GM19023 (cell line): Measurements from ENCODE around the gene DYRK2.
A peak's percentile ranks its signal among the peaks of the same experiment; 100 is the strongest.

Source experiments
- ATAC-seq: cut with Tn5 transposase; IDR thresholded peaks from one replicate; pipeline ENCODE4 v1.9.1; 2021; ENCODE audit warnings: mild to moderate bottlenecking, moderate library complexity; ENCODE audit not compliant: unreplicated experiment

The DYRK2 gene

DNA sequence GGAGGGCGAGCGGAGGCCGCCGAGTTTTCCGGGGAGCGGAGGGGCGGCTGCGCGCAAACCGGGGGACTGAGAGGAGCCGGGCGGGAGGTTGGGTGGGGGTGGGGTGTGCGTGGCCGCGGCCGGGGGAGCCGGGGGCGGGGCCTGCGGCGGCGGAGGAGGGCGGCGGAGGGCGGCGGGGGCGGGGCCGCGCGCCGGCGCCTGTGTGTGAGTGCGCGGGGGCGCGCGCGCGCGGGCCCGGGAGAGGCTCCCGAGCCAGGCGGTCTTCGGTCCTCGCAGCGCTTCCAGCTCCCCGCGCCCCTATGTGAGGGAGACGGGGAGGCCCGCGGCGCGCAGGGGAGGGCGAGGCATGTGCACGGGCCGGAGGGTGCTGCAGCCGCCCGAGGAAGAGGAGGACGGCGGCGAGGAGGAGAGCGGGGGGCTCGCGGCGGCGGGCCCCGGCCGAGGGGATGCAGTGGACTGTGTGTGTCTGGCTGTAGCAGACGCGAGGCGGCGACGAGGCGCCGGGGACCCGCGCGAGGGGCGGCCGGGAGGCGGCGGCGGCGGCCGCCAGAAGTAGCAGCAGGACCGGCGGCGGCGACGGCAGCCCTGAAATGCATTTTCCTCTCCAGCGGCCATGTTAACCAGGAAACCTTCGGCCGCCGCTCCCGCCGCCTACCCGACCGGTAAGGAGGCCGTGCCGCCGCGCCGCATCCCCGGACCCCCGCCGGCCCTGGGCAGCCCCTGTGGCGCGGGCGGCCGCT lies at the start of gene DYRK2:
DYRK2 (plus strand) TSS at position 225 of the 740 bp plus-strand sequence; CDS start at position 614, 389 bp downstream.
- peak; percentile 51 for ATAC-seq

DNA sequence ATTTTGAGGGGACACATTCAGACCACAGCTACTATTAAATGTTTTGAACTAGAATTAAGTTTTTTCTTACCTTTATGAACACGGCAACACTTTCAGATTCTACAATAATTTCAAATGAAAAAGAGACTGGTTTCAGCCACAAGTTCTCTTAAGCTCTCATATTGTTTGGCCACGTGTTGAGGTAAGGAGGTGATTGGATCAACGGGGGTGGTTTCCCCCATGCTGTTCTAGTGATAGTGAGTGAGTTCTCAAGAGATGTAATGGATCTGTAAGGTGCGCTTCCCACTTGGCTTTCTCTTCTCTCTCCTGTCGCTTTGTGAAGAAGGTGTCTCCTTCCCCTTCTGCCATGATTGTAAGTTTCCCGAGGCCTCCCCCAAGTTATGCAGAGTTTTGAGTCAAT lies 48.9 kb upstream of the DYRK2 start:
- no peak for ATAC-seq

GRCh38 chr12:67601126-67601525 lies 47.4 kb upstream of the DYRK2 start:
- no peak for ATAC-seq

DNA sequence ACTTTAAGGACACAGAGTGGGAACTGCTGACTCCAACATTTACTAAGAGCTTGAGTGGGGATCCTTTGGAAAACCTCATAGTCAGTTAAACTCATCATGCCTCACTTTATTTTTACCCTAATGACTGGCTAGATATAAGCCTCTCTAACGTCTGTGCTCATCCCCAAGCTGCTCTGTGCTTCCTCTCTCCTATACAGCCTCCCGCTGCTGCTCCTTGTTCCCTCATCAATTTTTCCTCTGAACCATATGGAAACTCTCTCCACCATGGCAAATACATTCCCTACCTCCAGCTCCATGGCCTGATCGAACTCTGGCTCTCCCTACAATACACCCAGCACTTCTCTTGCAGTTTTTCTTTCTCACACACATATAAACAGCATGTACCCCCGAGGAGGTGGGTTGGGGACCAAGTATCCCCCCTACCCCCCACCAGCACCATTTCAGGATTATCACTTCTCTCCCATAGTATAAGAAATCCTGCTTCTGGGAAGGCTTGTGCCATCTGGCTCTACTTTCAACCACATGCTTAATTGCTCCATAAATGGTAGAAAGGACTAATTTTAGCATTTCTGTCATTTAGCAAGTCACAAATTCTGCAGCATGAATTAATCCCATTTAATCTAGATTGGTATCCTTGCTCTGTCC lies 39.2 kb upstream of the DYRK2 start:
- no peak for ATAC-seq

DNA sequence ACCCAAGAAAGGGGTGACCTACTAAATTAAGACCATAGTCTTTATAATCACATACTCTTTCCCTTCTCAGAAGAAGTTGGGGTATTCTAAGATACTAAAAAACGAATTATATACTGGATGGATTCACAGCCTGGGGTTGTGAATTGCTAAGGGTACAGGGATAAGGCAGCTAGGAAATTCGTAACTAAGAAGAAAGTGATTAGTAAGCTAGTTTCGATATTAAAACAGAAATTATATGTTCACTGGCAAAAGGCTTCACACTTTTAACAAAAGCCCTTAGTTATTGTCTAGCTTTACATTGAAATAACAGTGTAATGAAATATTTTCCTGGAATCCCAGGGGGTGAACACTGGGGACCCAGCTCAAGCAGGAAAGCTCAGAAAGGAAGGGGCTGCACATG lies 35.5 kb upstream of the DYRK2 start:
- ATAC-seq: no peak

DNA sequence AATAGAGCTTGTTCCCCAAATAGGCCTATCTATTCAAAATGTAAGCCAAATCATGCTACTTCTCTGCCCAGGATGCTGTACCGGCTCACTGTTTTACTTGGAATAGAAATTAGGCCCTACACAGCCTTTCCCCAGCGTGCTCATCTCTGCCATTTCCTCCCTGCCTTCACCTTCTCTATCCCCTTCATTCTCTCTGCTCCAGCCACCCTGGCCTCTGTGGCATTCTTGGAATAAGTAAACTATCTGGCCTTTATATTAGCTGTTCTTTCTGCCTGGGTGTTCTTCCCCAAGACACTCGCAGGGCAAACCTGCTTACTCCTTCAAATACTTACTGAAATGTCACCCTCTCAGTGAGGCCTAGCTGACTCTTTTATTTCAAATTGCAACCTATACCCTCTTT lies 30.9 kb upstream of the DYRK2 start:
- no peak for ATAC-seq

DNA sequence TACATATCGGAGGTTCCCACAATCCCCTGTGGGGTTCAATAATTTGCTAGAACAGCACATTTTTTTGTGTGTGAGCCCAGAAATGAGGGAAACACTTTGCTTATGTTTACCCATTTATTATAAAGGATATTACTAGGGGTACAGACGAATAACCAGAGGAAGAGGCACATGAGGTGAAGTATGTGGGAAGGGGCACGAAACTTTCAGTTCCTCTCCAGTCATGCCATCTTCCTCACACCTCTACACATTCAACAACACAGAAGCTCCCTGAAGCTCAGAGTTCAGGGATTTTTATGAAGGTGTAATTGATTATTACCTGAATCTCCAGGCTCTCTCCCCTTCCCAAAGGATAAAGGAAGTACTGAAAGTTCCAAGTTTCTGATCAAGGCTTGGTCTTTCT lies 30.2 kb upstream of the DYRK2 start:
- no peak for ATAC-seq

DNA sequence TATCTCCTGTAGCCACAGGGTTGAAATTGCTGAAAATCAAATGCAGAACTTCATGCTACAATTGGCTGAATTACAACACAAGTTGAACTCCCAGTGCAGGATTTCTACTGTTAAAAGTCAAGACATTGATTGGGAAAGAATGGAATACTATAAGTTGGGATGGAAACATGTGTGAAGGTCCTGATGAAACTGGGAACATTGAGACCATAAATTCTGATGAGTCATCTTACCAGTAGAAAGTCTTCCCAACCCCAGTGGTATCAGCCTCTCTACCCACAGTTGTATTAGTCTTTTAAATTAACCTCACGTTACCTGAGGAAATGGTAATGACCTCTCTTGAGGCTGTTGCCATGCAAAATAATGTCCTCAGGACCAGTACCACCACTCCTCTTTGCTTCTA lies 27.4 kb upstream of the DYRK2 start:
- ATAC-seq: no peak

DNA sequence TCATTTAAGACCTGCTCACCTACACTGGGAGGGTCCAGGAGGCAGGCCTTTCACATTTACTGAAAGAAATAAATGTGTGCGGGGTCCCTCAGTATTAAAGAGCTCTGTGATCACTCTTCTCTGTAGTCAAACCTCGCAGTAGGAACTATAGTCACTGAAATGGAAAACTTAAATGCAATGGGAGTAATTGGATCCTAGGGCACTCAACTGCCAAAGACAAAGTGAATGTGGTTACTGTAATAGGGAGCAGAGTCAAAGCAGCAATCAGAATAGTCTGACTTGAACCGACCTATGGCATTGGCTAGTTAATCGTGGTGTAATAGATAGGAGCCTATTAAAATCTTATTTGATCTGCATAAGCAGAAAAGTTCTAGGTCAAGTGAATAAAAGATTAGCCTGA lies 26.6 kb upstream of the DYRK2 start:
- ATAC-seq: no peak

DNA sequence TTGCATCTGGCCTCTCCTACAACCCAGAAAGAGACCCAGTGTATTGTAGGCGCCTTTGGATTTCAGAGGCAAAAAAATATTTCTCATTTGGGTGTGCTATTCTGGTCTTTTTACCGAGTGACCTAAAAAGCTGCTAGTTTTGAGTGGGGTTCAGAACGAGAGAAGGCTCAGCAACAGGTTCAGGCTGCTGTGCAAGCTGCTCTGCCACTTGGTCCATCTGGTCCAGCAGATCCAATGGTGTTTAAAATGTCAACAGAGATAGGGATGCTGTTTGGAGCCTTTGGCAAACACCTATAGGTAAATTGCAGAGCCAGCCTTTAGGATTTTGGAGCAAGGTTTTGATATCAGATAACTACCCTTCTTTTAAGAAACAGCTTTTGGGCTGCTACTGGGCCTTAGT lies 25.3 kb upstream of the DYRK2 start:
- no peak for ATAC-seq

DNA sequence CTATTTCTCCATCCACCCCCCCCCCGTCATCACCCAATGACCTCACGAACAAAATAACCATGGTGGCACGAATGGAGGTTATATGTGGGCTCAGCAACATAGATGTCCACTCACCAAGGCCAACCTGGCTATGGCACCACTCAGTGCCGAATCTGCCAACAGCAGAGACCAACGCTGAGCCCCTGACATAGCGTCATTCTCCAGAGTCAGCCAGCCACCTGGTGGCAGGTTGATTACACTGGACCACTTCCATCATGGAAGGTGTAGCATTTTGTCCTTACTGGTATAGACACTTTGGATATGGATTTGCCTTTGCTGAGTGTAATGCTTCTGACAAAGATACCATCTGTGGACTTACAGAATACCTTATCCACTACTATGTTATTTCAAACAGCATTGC lies 24.2 kb upstream of the DYRK2 start:
- ATAC-seq: no peak

DNA sequence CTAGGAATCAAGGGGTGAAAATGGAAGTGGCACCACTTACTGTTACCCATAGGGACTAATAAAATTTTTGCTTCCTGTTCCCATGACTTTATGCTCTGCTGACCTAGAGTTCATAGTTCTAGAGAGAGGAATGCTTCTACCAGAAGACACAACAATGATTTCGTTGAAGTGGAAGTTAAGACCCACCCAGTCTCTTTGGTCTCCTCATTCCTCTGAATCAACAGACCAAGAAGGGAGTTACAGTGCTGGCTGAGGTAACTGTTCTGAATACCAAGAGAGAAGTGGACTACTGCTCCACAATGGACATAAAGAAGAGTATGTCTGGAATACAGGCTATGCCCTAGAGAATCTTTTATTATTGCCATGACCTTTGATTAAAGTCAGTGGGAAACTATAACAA lies 23.5 kb upstream of the DYRK2 start:
- no peak for ATAC-seq

DNA sequence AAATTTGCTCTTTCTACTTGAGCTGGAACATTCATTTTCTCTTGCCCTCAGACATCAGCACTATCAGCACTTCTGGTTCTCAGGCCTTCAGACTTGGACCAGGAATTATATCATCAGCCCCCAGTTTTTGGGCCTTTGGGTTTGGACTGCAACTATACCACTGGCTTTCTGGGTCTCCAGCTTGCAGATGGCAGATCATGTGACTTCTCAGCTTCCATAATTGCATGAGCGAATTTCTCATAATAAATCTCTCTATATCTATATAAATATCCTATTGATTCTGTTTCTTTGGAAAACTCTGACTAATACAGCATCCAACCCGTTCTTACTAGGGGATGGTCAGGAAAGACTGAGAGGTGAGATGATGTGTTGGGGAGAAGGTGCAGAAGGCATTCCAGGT lies 22.4 kb upstream of the DYRK2 start:
- no peak for ATAC-seq

- ATAC-seq: peak; percentile 98
These were observed 18.0 kb upstream of the DYRK2 start for GRCh38 chr12:67630373-67631088.

DNA sequence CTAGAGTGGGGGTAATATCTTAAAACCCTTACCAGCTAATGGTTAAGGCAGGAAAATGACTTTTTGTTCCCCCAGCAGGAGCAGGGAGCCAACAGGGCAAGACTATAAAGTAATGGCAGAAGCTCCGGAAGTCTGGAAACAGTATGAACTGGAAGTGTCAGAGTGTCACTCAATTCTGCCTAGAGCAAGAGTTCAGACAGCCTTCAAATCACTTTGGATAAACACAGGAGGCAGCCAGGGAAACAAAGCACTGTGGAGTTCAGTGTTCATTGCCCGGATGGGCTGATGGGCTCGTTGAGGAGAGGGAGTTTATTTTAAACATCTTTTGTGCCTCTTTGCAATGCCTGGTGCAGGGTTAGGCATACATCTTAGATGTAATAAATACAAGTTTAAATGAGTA lies 16.5 kb upstream of the DYRK2 start:
- ATAC-seq: no peak

DNA sequence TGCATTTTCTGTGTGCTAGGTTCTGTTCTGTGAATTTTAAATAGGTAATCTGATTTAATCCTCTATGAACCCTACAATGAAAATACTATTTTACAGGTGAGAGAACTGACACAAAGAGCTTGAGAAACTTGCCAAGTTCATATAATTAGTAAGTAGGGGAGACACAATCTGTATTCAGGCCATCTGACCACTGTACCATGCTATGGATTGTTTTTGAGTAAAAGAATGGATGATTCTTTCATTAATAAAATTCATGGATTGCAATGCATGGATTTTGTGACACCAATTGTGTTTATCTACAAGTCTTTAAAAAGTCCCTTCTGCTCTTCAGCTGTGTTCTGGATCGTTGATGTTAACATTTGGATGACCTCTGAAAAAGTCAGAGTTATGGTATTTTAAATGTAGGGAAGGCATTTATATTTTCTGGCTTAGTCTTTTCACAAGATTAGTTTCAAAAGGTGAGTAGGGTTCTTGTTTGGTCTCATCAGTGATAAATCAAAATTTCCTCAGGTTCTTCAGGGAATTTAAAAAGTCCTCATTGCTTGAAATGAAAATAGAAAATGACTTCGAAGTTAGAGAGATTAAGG lies 15.4 kb upstream of the DYRK2 start:
- ATAC-seq: no peak

DNA sequence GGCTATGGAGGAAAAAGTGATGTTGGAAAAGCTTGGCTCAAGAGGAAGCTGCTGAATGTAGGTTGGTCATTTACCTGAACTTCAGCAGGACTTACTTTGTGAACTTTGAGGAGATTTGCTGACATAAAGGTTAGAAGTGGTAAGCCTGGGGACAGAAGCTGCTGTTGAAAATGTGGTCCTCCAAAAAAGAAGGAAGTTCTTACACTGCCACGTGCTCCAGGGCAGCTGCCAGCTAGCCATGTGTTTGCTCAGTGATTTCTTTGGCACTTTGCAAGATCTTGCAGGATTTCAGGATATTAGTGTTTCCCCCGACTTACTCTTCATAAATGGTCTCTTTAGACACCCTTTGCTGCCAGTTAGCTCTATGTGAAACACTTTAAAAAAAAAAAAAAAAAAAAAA lies 14.8 kb upstream of the DYRK2 start:
- ATAC-seq: no peak

GRCh38 chr12:67634303-67634761 lies 14.2 kb upstream of the DYRK2 start:
- ATAC-seq: no peak

DNA sequence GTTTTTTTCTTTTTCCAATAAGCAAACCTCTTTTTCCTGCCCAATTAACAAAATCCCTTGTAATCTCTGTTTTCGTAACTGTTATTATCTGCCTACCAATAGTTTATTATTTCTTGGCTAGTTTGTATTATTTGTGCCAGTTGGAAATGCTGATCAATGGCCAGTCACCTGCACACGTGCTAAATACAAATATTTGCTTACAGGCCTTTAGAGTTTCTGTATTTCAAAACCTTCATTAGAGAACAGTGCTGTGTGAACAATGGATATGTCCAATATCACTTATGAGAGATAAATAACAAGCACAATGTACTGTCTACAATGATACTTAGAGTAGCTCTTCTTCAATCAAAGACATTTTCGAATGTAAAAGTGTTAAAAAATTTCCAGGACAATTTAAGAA lies 10.8 kb upstream of the DYRK2 start:
- no peak for ATAC-seq

- no peak for ATAC-seq
These were observed 9.9 kb upstream of the DYRK2 start for GRCh38 chr12:67638694-67639093.

DNA sequence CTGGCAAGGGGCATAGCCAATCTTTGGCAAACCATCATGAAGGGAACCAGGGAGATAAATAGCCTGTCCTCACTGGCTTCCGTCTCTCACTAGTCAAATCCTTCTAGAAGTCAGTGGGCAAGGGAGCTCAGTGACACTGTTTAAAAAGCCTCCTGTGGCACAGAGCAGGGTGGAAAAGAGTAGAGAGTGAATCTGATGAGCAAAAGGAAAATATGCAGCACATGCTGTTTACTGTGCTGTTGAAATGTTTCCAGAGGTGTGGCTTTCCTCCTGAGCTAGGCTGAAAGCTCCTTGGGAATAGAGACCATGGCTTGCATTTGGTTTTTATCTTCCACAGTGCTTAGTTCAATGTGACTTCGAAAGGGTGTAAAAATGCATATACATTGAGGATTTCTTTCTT lies 7.7 kb upstream of the DYRK2 start:
- ATAC-seq: no peak

DNA sequence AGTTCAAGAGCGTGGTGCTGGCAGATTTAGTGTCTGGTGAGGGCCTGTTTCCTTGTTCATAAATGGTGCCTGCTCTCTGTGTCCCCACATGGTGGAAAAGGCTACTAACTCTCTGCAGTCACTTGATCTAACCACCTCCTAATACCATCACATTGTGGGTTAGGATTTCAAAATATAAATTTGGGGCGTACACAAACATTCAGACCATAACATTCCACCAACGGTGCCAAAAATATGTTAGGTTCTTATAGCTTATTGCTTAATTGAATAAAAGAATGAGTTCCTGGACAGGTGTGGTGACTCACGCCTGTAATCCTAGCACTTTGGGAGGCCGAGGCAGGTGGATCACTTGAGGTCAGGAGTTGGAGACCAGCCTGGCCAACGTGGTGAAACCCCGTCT lies 3.4 kb upstream of the DYRK2 start:
- no peak for ATAC-seq
